ENCODE measurements around the gene ESYT2. TPM values are rescaled to one million over a fixed set of nuclear protein-coding genes. Genes with fewer than 3 reads are reported as not detected.

Gene ESYT2
- total and polyA plus RNA-seq, 2 experiments from 2014 or later: 15.8 to 40.3 TPM

DNA sequence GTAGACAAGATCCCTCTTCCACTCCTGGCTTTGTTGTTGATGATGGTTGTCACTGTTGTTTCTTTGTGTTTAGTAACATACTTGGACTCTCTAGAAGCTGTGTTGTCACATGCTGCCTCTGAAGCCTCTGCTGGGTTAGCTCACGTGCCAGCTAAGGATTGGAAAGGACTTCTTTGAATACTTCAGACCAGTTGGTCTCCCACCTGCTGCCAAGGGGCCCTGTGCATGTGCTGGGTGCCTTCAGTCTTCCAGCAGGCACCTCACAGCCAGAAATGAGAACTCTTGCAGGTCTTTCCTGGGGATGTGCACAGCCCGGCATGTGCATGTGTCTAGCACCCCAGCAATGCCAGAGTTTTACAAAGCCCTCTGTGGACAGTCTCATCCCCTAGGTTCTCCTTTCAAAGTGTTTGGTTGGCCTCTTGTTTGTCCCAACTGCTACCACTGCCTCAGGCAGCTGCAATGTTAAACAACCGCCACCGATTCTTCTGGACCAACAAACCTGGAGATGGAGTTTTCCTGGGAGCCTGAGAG is 103.0 kb downstream of the ESYT2 start:
- TF ChIP-seq, protein P1, sequence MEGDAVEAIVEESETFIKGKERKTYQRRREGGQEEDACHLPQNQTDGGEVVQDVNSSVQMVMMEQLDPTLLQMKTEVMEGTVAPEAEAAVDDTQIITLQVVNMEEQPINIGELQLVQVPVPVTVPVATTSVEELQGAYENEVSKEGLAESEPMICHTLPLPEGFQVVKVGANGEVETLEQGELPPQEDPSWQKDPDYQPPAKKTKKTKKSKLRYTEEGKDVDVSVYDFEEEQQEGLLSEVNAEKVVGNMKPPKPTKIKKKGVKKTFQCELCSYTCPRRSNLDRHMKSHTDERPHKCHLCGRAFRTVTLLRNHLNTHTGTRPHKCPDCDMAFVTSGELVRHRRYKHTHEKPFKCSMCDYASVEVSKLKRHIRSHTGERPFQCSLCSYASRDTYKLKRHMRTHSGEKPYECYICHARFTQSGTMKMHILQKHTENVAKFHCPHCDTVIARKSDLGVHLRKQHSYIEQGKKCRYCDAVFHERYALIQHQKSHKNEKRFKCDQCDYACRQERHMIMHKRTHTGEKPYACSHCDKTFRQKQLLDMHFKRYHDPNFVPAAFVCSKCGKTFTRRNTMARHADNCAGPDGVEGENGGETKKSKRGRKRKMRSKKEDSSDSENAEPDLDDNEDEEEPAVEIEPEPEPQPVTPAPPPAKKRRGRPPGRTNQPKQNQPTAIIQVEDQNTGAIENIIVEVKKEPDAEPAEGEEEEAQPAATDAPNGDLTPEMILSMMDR (IDR thresholded peaks at IDR 0.05; ENCODE audit: low read depth, low read length): no peak
- no peak for DNase-seq (ENCODE audit: low read depth in 1 of 2, low spot score in 1 of 2)
- Histone ChIP-seq H3K4me1 (ENCODE audit: low read depth) (no peaks in the 10 kb centered on the region), H3K4me3 (no peak overlapping the region), H3K36me3 (no peaks in the 10 kb centered on the region), H3K9me3 (ENCODE audit: low read depth) (no peaks in the 10 kb centered on the region), H3K27me3 (no peaks in the 10 kb centered on the region), H3K27ac (no peak overlapping the region)

DNA sequence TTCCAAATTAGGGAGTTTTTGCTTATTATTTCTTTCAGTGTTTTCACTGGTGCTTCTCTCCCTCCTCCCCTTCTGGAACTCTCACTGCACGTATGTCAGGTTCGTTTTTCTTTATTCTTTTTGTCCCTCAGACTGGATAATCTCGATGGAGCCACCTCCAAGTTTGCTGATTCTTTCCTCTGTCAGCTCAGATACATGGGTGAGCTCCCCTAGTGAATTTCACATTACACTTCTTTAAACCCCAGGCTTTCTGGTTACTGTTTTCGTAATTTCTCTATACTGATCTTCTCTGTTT is 103.9 kb downstream of the ESYT2 start:
- Histone ChIP-seq H3K4me3 (no peak overlapping the region), H3K27ac (no peak overlapping the region), H3K27me3 (no peaks in the 10 kb centered on the region), H3K4me1 (ENCODE audit: low read depth) (no peaks in the 10 kb centered on the region), H3K9me3 (ENCODE audit: low read depth) (no peaks in the 10 kb centered on the region), H3K36me3 (no peaks in the 10 kb centered on the region)
- TF ChIP-seq, protein P1 (IDR thresholded peaks at IDR 0.05; ENCODE audit: low read depth, low read length): no peak
- DNase-seq (ENCODE audit: low read depth in 1 of 2, low spot score in 1 of 2): no peak

DNA sequence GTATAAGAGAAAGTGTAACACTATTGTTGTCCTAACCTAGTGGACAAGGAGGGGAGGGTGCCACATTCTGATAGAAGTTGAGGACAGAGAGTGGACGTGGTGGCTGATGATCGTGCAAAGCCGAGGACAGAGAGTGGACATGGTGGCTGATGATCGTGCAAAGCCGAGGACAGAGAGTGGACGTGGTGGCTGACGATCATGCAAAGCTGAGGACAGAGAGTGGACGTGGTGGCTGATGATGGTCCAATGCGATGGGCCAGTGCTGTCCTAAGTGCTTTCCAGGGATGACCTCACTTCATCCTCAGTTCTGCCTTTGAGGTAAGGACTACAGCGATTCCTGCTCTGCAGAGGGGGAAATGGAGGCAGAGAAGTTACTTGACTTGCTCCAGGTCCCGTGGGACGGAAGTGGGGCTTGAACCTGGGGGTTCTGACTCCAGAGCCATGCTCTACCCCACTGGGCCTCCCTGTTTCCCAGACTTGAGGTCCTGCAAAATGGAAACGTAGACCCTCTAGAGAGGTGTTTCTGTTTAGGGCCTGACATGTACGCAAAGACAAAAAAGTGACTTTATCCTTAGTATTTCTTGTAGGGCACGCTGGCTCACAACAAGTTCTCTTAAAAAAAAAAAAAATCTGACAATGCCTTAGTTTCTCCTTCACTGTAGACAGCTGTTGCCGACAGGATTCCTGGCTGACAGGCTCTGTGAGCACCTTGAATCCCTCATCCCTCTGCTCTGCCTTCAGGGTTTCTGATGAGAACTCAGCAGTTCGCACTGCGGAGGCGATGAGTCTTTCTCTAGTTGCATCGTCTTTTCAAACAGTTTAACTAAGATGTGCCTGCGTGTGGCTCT is 104.4 kb downstream of the ESYT2 start:
- H3K36me3 ChIP-seq: no peaks in the 10 kb centered on the region
- TF ChIP-seq, protein P1 (IDR thresholded peaks at IDR 0.05; ENCODE audit: low read depth, low read length): no peak
- no peaks in the 10 kb centered on the region for H3K27me3 ChIP-seq
- no peak overlapping the region for H3K27ac ChIP-seq
- DNase-seq (ENCODE audit: low read depth in 1 of 2, low spot score in 1 of 2): no peak
- no peaks in the 10 kb centered on the region for H3K9me3 ChIP-seq (ENCODE audit: low read depth)
- H3K4me1 ChIP-seq (ENCODE audit: low read depth): no peaks in the 10 kb centered on the region
- H3K4me3 ChIP-seq: no peak overlapping the region

DNA sequence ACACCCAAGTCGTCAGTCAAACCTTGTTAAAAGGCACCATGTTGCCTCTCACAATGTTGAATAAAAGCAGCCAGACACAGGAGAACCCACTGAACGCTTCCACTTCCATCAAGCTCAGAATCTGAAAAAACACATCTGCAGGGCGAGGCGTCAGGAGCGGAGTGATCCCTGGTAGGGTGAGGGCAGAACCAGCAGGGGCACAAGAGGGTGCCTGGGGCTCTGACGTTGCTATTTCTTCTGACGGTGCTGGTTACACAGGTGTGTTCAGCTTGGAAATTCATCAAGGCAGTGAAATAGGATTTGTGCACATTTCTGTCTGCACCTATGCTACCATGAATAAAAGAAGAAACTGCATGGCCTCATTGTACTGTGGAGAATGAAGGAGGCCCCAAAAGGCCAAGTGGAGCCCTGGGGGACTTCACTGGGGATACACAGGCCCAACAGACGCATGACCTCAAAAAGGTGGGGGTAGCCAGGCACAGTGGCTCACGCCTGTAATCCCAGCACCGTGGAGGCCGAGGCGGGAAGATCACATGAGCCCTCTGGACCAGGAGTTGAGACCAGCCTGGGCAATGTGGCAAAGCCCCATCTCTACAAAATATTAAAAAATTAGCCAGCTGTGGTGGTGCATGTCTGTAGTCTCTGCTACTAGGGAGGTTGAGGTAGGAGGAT is 105.5 kb downstream of the ESYT2 start:
- TF ChIP-seq, protein P1 (IDR thresholded peaks at IDR 0.05; ENCODE audit: low read depth, low read length): no peak
- Histone ChIP-seq H3K36me3 (no peaks in the 10 kb centered on the region), H3K4me1 (ENCODE audit: low read depth) (no peaks in the 10 kb centered on the region), H3K4me3 (no peak overlapping the region), H3K9me3 (ENCODE audit: low read depth) (no peaks in the 10 kb centered on the region), H3K27me3 (peaks cover 7% of the 10 kb centered on the region), H3K27ac (no peak overlapping the region)
- DNase-seq (ENCODE audit: low read depth in 1 of 2, low spot score in 1 of 2): no peak

DNA sequence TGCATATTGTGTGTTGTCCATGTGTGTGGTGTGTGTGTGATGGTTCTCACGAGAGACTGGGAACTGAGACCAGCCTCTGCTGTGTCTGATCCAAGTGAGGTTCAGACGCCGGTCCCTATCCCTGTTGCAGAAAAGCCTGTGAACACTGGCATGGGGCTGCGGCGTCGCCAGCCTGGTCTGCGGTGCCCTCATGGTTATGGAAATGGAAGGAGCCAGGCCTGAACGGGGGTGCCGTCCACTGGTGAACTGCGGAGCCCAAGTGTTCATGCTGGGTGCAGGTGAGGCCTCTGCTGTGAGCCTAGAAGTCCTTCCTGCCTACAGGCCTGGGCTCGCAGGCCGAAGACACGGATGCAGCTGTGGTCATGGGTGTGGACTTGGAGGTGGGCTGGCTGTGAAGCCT is 106.0 kb downstream of the ESYT2 start:
- Histone ChIP-seq H3K9me3 (ENCODE audit: low read depth) (no peaks in the 10 kb centered on the region), H3K27ac (no peak overlapping the region), H3K4me3 (no peak overlapping the region), H3K36me3 (no peaks in the 10 kb centered on the region), H3K4me1 (ENCODE audit: low read depth) (no peaks in the 10 kb centered on the region), H3K27me3 (peaks cover 13% of the 10 kb centered on the region)
- no peak for DNase-seq (ENCODE audit: low read depth in 1 of 2, low spot score in 1 of 2)
- TF ChIP-seq, protein P1 (IDR thresholded peaks at IDR 0.05; ENCODE audit: low read depth, low read length): no peak

Measured in cardiac muscle cell (in vitro differentiated cells and primary cell).